Fibroblast of lung (primary cell): ENCODE data around the gene FAM120C.

Source experiments
- EZH2 ChIP-seq: IDR thresholded peaks from 2 replicates; pipeline ENCODE4 v1.5.1; 2012; ENCODE audit warnings: low read length, control low read depth, mild to moderate bottlenecking; ENCODE audit errors: missing control alignments
- TF ChIP-seq, protein P1 (sequence below), 2 donors: IDR thresholded peaks in 1 of 2; conservative IDR thresholded peaks in 1 of 2; 1 replicate in 1 of 2; 2 replicates in 1 of 2; pipeline ENCODE4 v1.5.1; 2011 to 2012; ENCODE audit warnings: low read length in 2 of 2, control low read depth in 1 of 2, inconsistent platforms in 1 of 2, low read depth in 1 of 2, mild to moderate bottlenecking in 1 of 2

DNA sequence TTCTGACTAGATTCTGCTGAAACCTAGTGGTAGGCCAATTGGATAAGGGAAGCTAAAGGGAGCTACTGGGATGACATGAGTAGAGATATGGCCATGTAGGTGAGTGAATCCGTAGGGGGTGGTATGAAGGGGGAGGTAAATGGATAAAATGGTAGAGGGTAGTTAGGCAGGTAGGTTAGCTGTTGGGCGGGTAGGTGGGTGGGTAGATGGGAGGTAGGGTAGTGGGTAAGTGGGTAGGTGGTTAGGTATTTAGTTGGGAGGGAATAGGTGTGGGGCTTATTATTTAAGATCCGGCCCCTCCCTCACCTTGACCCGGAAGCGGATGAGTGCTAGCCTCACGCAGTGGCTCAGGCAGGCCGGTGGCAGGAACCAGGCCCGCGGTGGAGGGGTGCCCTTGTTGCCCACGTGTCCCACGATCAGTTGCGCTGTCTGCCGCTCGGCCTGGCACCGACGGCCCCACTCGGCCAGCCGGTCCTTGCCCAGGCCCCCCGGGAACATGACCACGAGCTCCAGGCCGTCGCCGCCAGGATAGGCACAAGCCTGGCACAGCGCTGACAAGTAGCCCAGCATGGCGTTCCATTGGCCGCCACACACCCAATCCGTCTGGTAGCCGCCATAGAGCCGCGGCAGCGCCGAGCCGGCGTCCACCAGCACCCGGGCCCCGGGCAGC, 725 bp downstream of the FAM120C start:
- TF ChIP-seq, protein P1, sequence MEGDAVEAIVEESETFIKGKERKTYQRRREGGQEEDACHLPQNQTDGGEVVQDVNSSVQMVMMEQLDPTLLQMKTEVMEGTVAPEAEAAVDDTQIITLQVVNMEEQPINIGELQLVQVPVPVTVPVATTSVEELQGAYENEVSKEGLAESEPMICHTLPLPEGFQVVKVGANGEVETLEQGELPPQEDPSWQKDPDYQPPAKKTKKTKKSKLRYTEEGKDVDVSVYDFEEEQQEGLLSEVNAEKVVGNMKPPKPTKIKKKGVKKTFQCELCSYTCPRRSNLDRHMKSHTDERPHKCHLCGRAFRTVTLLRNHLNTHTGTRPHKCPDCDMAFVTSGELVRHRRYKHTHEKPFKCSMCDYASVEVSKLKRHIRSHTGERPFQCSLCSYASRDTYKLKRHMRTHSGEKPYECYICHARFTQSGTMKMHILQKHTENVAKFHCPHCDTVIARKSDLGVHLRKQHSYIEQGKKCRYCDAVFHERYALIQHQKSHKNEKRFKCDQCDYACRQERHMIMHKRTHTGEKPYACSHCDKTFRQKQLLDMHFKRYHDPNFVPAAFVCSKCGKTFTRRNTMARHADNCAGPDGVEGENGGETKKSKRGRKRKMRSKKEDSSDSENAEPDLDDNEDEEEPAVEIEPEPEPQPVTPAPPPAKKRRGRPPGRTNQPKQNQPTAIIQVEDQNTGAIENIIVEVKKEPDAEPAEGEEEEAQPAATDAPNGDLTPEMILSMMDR (conservative IDR thresholded peaks at IDR 0.05 in 1 of 2, IDR thresholded peaks at IDR 0.05 in 1 of 2; ENCODE audit: low read depth in 1 of 2, low read length in 2 of 2), result no peak
- no peak for TF ChIP-seq EZH2
